Adrenal gland (tissue), 12 donors: ENCODE measurements around the gene FMNL2. TPM values are rescaled to one million over a fixed set of nuclear protein-coding genes. Genes with fewer than 3 reads are reported as not detected.

Experiments
- DNase-seq, 7 donors: peaks; one replicate each; pipeline ENCODE4 v3.0.0-alpha.2; 2019 to 2020
- H3K27ac ChIP-seq, 5 donors: fragments of 200-600 bp; sonication (generic) in 4 of 5; 1 replicate in 3 of 5; 2 replicates in 2 of 5; pipeline versions ENCODE4 v1.5.1 to v1.8.0; 2016 to 2020; ENCODE audit warnings: mild to moderate bottlenecking in 1 of 5
- H3K27me3 ChIP-seq: fragments of 200-600 bp; 2 replicates; pipeline ENCODE4 v1.8.0; 2021
- H3K36me3 ChIP-seq, 2 donors: fragments of 200-600 bp; replicated peaks in 1 of 2; 1 replicate in 1 of 2; 2 replicates in 1 of 2; pipeline versions ENCODE4 v1.5.1 to v1.8.0; 2018 to 2022
- H3K4me1 ChIP-seq, 2 donors: fragments of 200-600 bp; replicated peaks in 1 of 2; 1 replicate in 1 of 2; 2 replicates in 1 of 2; pipeline versions ENCODE4 v1.5.1 to v1.8.0; 2018 to 2021
- H3K4me3 ChIP-seq, 4 donors: fragments of 200-600 bp; sonication (generic) in 3 of 4; one replicate each; pipeline ENCODE4 v1.5.1; 2016 to 2018
- H3K9me3 ChIP-seq, 3 donors: fragments of 200-600 bp; sonication (generic) in 1 of 3; replicated peaks in 1 of 3; 1 replicate in 2 of 3; 2 replicates in 1 of 3; pipeline versions ENCODE4 v1.5.1 to v1.8.0; 2016 to 2021
- CTCF ChIP-seq, 6 experiments: fragments of 450-650 bp in 4 of 6; fragments of 200-600 bp in 2 of 6; sonication (generic) in 1 of 6; IDR thresholded peaks; 1 replicate in 5 of 6; 2 replicates in 1 of 6; pipeline versions ENCODE4 v1.5.1 to v1.8.0; 2016 to 2021; ENCODE audit warnings: antibody characterized with exemption in 6 of 6, mild to moderate bottlenecking in 2 of 6, moderate library complexity in 1 of 6
- POLR2A ChIP-seq, 2 donors: fragments of 450-650 bp; IDR thresholded peaks; one replicate each; pipeline ENCODE4 v1.6.1; 2017; ENCODE audit warnings: antibody characterized with exemption in 2 of 2, mild to moderate bottlenecking in 2 of 2, moderate library complexity in 1 of 2
- WGBS, 4 donors: extraction: QIAGEN DNeasy Blood & Tissue Kit in 2 of 4; methylation state at CpG; one replicate each; pipeline versions ENCODE4 v1.1.5 to v1.1.7; 2013 to 2017; 5-methylcytosine and 5-hydroxymethylcytosine counted together
- intact Hi-C, 2 donors: fragments of 100-400 bp; cut with DNase I; formaldehyde crosslinking; loops; one replicate each; pipeline versions ENCODE4 v1.14.1 to v1.15.0; 2022 to 2023
- polyA plus RNA-seq, 3 donors: library from polyadenylated mRNA; stranded (reverse); fragments of 200-250 nt in 2 of 3; fragments of 350-450 nt in 1 of 3; fragmentation: Illumina TruSeq in 1 of 3; extraction: RNeasy Lipid Tissue Mini Kit (QIAGEN cat#74804) in 1 of 3; gene quantifications; one replicate each; pipeline ENCODE4 v1.2.3, GENCODE V29; 2013 to 2014
- total RNA-seq, 9 donors: library from RNA; depleted of rRNA in 4 of 9; stranded (reverse); fragments of >200 nt in 4 of 9; fragments of 120-200 nt in 1 of 9; fragmentation: NEBNext Ultra II Directional in 1 of 9; extraction: Animal tissue kit (Norgen Biotek cat#: 25700) in 1 of 9; gene quantifications; one replicate each; pipeline versions ENCODE4 v1.1.0 to v1.2.4, GENCODE V29; 2013 to 2023
- donor health status: healthy with polysubstance abuse.
- donor health status: Bipolar disorder and iron deficiency.
- donor health status: DM: yes; HTN: yes; CAD: no.
- donor health status: DM: no; HTN: no; CAD: no.
- donor health status: DM: no; HTN: no; CAD: no.
- donor health status: DM: yes; HTN: yes; CAD: no.

Gene FMNL2
- total and polyA plus RNA-seq, 12 donors = 23.5 to 54.2 (median 36.7) TPM

GRCh38 chr2:152406119-152406835 lies 71.3 kb downstream of the FMNL2 start:
- Histone ChIP-seq H3K9me3 (no peaks in the 10 kb centered on the region), H3K4me1 (peaks cover 50 to 75% of the 10 kb centered on the region in 2 donors), H3K27me3 (no peaks in the 10 kb centered on the region), H3K36me3 (no peaks in the 10 kb centered on the region), H3K27ac (peak overlapping the region in 3 of 5 donors; percentile 27 to 70 (median 66)), H3K4me3 (no peak overlapping the region)
- no peak for DNase-seq
- WGBS, 4 donors = 17 to 26% (median 22%) methylated on average over 2 of the region's 2 CpGs
- intact Hi-C loops = no loop called here
- no peak for TF ChIP-seq POLR2A (IDR thresholded peaks at IDR 0.05)

GRCh38 chr2:152406836-152407161 lies 71.8 kb downstream of the FMNL2 start:
- intact Hi-C loops = no loop called here
- Histone ChIP-seq H3K4me3 (peak overlapping the region in 1 of 4 donors; percentile 17), H3K27ac (peak overlapping the region in 3 of 5 donors; percentile 57 to 70 (median 57)), H3K4me1 (peaks cover 50 to 72% of the 10 kb centered on the region in 2 donors), H3K9me3 (no peaks in the 10 kb centered on the region), H3K36me3 (no peaks in the 10 kb centered on the region), H3K27me3 (no peaks in the 10 kb centered on the region)
- TF ChIP-seq POLR2A (IDR thresholded peaks at IDR 0.05) = no peak
- DNase-seq = no peak
- WGBS, 4 donors = 57 to 62% (median 59%) methylated on average over 2 of the region's 2 CpGs

- 26 to 42% (median 39%) methylated on average over 8 of the region's 8 CpGs for WGBS, 4 donors
- Histone ChIP-seq H3K9me3 (no peaks in the 10 kb centered on the region), H3K27ac (peak overlapping the region in 3 of 5 donors; percentile 57 to 70 (median 57)), H3K27me3 (no peaks in the 10 kb centered on the region), H3K36me3 (no peaks in the 10 kb centered on the region), H3K4me3 (peak overlapping the region in 1 of 4 donors; percentile 17), H3K4me1 (peaks cover 47 to 71% of the 10 kb centered on the region in 2 donors)
- TF ChIP-seq POLR2A (IDR thresholded peaks at IDR 0.05) (peak in 1 of 2 donors; percentile 62), CTCF (IDR thresholded peaks at IDR 0.05) (no peak)
- intact Hi-C loops = no loop called here
- peak in 6 of 7 donors; percentile 49 to 73 (median 64) for DNase-seq
Measured at GRCh38 chr2:152407204-152407721, 72.3 kb downstream of the FMNL2 start.

- intact Hi-C loops = no loop called here
- H3K4me1 ChIP-seq = peaks cover 42 to 69% of the 10 kb centered on the region in 2 donors
Measured at GRCh38 chr2:152407806-152408205, 72.8 kb downstream of the FMNL2 start.

More at GRCh38 chr2:152407806-152408205, 72.8 kb downstream of the FMNL2 start:
- WGBS, 4 donors = 84 to 95% (median 91%) methylated on average over 1 of the region's 1 CpG
- no peaks in the 10 kb centered on the region for H3K27me3 ChIP-seq
- no peaks in the 10 kb centered on the region for H3K9me3 ChIP-seq
- no peaks in the 10 kb centered on the region for H3K36me3 ChIP-seq
- no peak for TF ChIP-seq POLR2A (IDR thresholded peaks at IDR 0.05)
- TF ChIP-seq CTCF (IDR thresholded peaks at IDR 0.05) = no peak
- no peak for DNase-seq
- H3K4me3 ChIP-seq = no peak overlapping the region
- peak overlapping the region in 3 of 5 donors; percentile 7 to 70 (median 57) for H3K27ac ChIP-seq
